SK-N-SH (cell line): Measurements from ENCODE around the gene OPA3. TPM values are rescaled to one million over a fixed set of nuclear protein-coding genes. Genes with fewer than 3 reads are reported as not detected.

Experiments used
- CTCF ChIA-PET: fragments of 300-600, 350-600 bp; formaldehyde crosslinking; extraction: SDS; loops from one replicate; lab custom pipeline; 2021; lab: Yijun Ruan, JAX
- POLR2A ChIA-PET: fragments of 350-600 bp; sonication (Branson Sonifier 250); formaldehyde crosslinking; extraction: SDS; loops from one replicate; lab custom pipeline; 2020; ENCODE audit warnings: antibody characterized with exemption, inconsistent platforms; lab: Yijun Ruan, JAX
- DNase-seq: peaks from one replicate; pipeline ENCODE4 v3.0.0; 2012
- H2AFZ ChIP-seq: fragments of 200-600 bp; sonication (generic); 2 replicates; pipeline ENCODE4 v1.8.1; 2016; ENCODE audit warnings: antibody characterized with exemption, mild to moderate bottlenecking, low read depth
- H3F3A ChIP-seq: fragments of 200-600 bp; sonication (generic); replicated peaks from 2 replicates; pipeline ENCODE3; 2016; ENCODE audit warnings: antibody characterized with exemption, mild to moderate bottlenecking; ENCODE audit not compliant: insufficient read depth
- H3K27ac ChIP-seq, 2 experiments: fragments of 200-500 bp in 1 of 2; fragments of 200-600 bp in 1 of 2; sonication (Bioruptor generic) in 1 of 2; sonication (generic), shearing (Covaris generic) in 1 of 2; 2 replicates each; pipeline versions ENCODE4 v1.5.1 to v1.6.1; 2014 to 2016; ENCODE audit warnings: low read depth in 2 of 2, inconsistent platforms in 1 of 2, low read length in 1 of 2, mild to moderate bottlenecking in 1 of 2, mixed read lengths in 1 of 2
- H3K27me3 ChIP-seq: fragments of 200-600 bp; sonication (generic), shearing (Covaris generic); 2 replicates; pipeline ENCODE4 v1.6.1; 2016; ENCODE audit warnings: mixed run types; ENCODE audit not compliant: insufficient read depth
- H3K36me3 ChIP-seq, 2 experiments: fragments of 200-500 bp in 1 of 2; fragments of 200-600 bp in 1 of 2; sonication (Bioruptor generic) in 1 of 2; sonication (generic) in 1 of 2; replicated peaks in 1 of 2; 2 replicates each; pipeline versions ENCODE3 to v1.5.1; 2014 to 2016; ENCODE audit warnings: low read length in 1 of 2, mild to moderate bottlenecking in 1 of 2; ENCODE audit not compliant: insufficient read depth in 2 of 2, control insufficient read depth in 1 of 2
- H3K4me1 ChIP-seq, 2 experiments: fragments of 200-500 bp in 1 of 2; fragments of 200-600 bp in 1 of 2; sonication (Bioruptor generic) in 1 of 2; sonication (generic), shearing (Covaris generic) in 1 of 2; 2 replicates each; pipeline versions ENCODE4 v1.5.1 to v1.6.1; 2014 to 2016; ENCODE audit warnings: low read depth in 1 of 2, low read length in 1 of 2, mixed run types in 1 of 2; ENCODE audit not compliant: insufficient read depth in 2 of 2, control insufficient read depth in 1 of 2
- H3K4me2 ChIP-seq: fragments of 200-600 bp; sonication (generic), shearing (Covaris generic); 2 replicates; pipeline ENCODE4 v1.6.1; 2017; ENCODE audit warnings: mixed run types
- H3K4me3 ChIP-seq, 2 experiments: fragments of 200-500 bp in 1 of 2; fragments of 200-600 bp in 1 of 2; sonication (Bioruptor generic) in 1 of 2; sonication (generic), shearing (Covaris generic) in 1 of 2; 2 replicates each; pipeline versions ENCODE4 v1.5.1 to v1.8.1; 2014 to 2016; ENCODE audit warnings: low read depth in 2 of 2, inconsistent platforms in 1 of 2, low read length in 1 of 2, mild to moderate bottlenecking in 1 of 2, mixed read lengths in 1 of 2, moderate library complexity in 1 of 2
- H3K79me2 ChIP-seq: fragments of 200-600 bp; sonication (generic); 2 replicates; pipeline ENCODE4 v1.8.1; 2017; ENCODE audit warnings: mild to moderate bottlenecking; ENCODE audit not compliant: insufficient read depth
- H3K9ac ChIP-seq: fragments of 200-600 bp; sonication (generic); 2 replicates; pipeline ENCODE4 v1.6.1; 2017; ENCODE audit warnings: mixed run types
- H3K9me2 ChIP-seq: fragments of 200-600 bp; sonication (generic); 2 replicates; pipeline ENCODE4 v1.6.1; 2017; ENCODE audit warnings: mixed run types
- H3K9me3 ChIP-seq: fragments of 200-600 bp; sonication (generic); 2 replicates; pipeline ENCODE4 v1.6.1; 2017; ENCODE audit warnings: mixed run types, mild to moderate bottlenecking, moderate library complexity
- H4K20me1 ChIP-seq: fragments of 200-600 bp; sonication (generic); 2 replicates; pipeline ENCODE4 v1.6.1; 2017; ENCODE audit warnings: mild to moderate bottlenecking, mixed run types; ENCODE audit not compliant: insufficient read depth
- ELF1 ChIP-seq: IDR thresholded peaks from 2 replicates; pipeline ENCODE4 v1.4.0; 2012
- FOSL2 ChIP-seq: IDR thresholded peaks from 2 replicates; pipeline ENCODE4 v1.4.0; 2012; ENCODE audit warnings: low read depth, mild to moderate bottlenecking, moderate library complexity, borderline replicate concordance
- FOXJ3 ChIP-seq: sonication (generic); formaldehyde crosslinking; IDR thresholded peaks from 2 replicates; pipeline ENCODE4 v1.5.1; 2020; ENCODE audit warnings: mild to moderate bottlenecking, missing genetic modification reagents
- GABPA ChIP-seq: IDR thresholded peaks from 2 replicates; pipeline ENCODE4 v1.4.0; 2012; ENCODE audit warnings: low read depth, mild to moderate bottlenecking
- GATA2 ChIP-seq: sonication (generic); formaldehyde crosslinking; IDR thresholded peaks from 2 replicates; pipeline ENCODE4 v1.5.0; 2020; ENCODE audit warnings: mild to moderate bottlenecking, missing genetic modification reagents
- JUND ChIP-seq: IDR thresholded peaks from 2 replicates; pipeline ENCODE4 v1.4.0; 2012
- MEF2A ChIP-seq: IDR thresholded peaks from 2 replicates; pipeline ENCODE4 v1.4.0; 2012; ENCODE audit warnings: low read depth, borderline replicate concordance
- MXI1 ChIP-seq: IDR thresholded peaks from 2 replicates; pipeline ENCODE4 v1.6.1; 2012; ENCODE audit warnings: mild to moderate bottlenecking, low read depth, low read length, improper control_type of control experiment
- POLR2AphosphoS5 ChIP-seq: IDR thresholded peaks from 2 replicates; pipeline ENCODE4 v1.6.1; 2012; ENCODE audit warnings: low read depth, low read length
- RFX5 ChIP-seq: IDR thresholded peaks from 2 replicates; pipeline ENCODE4 v1.6.1; 2012; ENCODE audit warnings: mild to moderate bottlenecking, improper control_type of control experiment, low read length
- RXRA ChIP-seq: IDR thresholded peaks from 2 replicates; pipeline ENCODE4 v1.4.0; 2012; ENCODE audit warnings: low read depth, mild to moderate bottlenecking, borderline replicate concordance
- SMC3 ChIP-seq: IDR thresholded peaks from 2 replicates; pipeline ENCODE4 v1.6.1; 2012; ENCODE audit warnings: low read depth, low read length, improper control_type of control experiment
- TEAD4 ChIP-seq: IDR thresholded peaks from 2 replicates; pipeline ENCODE4 v1.4.0; 2012; ENCODE audit warnings: mild to moderate bottlenecking, borderline replicate concordance; ENCODE audit not compliant: insufficient read depth
- WGBS: methylation state at CpG from one replicate; pipeline ENCODE4 v1.1.6; 2017; ENCODE audit warnings: low lambda C conversion rate; 5-methylcytosine and 5-hydroxymethylcytosine counted together
- polyA plus RNA-seq, 3 experiments: library from polyadenylated mRNA; depleted of rRNA; stranded (reverse); fragments of >200 nt; gene quantifications; 2 replicates each; pipeline ENCODE4 v1.2.3, GENCODE V29; 2012
- TF ChIP-seq, protein P1 (sequence below): fragments of 200-600 bp; sonication (generic); IDR thresholded peaks from 2 replicates; pipeline ENCODE4 v1.6.1; 2017; ENCODE audit warnings: antibody characterized with exemption, mild to moderate bottlenecking, moderate library complexity
- TF ChIP-seq, protein P2 (sequence below): IDR thresholded peaks from 2 replicates; pipeline ENCODE4 v1.6.1; 2012; ENCODE audit warnings: mild to moderate bottlenecking, low read depth, low read length, moderate library complexity
- TF ChIP-seq, protein P3 (sequence below): IDR thresholded peaks from 2 replicates; pipeline ENCODE4 v1.4.0; 2012; ENCODE audit warnings: low read depth
- TF ChIP-seq, protein P4 (sequence below): IDR thresholded peaks from 2 replicates; pipeline ENCODE4 v1.4.0; 2012; ENCODE audit warnings: low read depth, borderline replicate concordance
- TF ChIP-seq, protein P5 (sequence below): IDR thresholded peaks from 2 replicates; pipeline ENCODE4; 2012
- TF ChIP-seq, protein P6 (sequence below): fragments of 150-350 bp; IDR thresholded peaks from 2 replicates; pipeline ENCODE4 v1.6.1; 2017; ENCODE audit warnings: antibody characterized with exemption, low read length, low read depth, borderline replicate concordance

Gene OPA3
- polyA plus RNA-seq, 1 of the 3 experiments (the other 2 are of a cell fraction) = 10.0 TPM

DNA sequence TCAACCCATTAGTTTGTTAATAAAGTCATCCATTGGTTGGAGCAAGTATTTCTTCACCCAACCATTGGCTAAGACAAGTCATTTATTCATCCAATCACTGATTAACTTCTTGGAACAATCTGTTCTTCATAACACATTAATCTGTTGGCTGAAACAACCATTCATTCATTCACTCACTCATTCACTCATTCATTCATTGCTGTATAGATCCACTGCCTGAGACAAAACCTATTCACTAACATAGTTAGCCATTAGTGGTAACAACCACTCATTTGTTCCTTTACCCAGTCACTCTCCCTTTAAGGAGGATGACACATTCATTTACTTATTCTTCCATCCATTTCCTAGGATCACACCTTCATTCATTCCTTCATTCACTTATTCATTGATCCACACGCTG is 39.4 kb upstream of the OPA3 start:
- CTCF ChIA-PET = no interaction called here
- H4K20me1 ChIP-seq = no peaks in the 10 kb centered on the region
- TF ChIP-seq GABPA (no peak), RFX5 (no peak), SMC3 (no peak), POLR2AphosphoS5 (no peak), FOSL2 (no peak), GATA2 (CRISPR knock-in tag) (no peak), FOXJ3 (no peak), MXI1 (no peak), TEAD4 (no peak), RXRA (no peak), ELF1 (no peak), JUND (no peak), MEF2A (no peak)
- TF ChIP-seq, protein P1, sequence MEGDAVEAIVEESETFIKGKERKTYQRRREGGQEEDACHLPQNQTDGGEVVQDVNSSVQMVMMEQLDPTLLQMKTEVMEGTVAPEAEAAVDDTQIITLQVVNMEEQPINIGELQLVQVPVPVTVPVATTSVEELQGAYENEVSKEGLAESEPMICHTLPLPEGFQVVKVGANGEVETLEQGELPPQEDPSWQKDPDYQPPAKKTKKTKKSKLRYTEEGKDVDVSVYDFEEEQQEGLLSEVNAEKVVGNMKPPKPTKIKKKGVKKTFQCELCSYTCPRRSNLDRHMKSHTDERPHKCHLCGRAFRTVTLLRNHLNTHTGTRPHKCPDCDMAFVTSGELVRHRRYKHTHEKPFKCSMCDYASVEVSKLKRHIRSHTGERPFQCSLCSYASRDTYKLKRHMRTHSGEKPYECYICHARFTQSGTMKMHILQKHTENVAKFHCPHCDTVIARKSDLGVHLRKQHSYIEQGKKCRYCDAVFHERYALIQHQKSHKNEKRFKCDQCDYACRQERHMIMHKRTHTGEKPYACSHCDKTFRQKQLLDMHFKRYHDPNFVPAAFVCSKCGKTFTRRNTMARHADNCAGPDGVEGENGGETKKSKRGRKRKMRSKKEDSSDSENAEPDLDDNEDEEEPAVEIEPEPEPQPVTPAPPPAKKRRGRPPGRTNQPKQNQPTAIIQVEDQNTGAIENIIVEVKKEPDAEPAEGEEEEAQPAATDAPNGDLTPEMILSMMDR = no peak
- TF ChIP-seq, protein P2, sequence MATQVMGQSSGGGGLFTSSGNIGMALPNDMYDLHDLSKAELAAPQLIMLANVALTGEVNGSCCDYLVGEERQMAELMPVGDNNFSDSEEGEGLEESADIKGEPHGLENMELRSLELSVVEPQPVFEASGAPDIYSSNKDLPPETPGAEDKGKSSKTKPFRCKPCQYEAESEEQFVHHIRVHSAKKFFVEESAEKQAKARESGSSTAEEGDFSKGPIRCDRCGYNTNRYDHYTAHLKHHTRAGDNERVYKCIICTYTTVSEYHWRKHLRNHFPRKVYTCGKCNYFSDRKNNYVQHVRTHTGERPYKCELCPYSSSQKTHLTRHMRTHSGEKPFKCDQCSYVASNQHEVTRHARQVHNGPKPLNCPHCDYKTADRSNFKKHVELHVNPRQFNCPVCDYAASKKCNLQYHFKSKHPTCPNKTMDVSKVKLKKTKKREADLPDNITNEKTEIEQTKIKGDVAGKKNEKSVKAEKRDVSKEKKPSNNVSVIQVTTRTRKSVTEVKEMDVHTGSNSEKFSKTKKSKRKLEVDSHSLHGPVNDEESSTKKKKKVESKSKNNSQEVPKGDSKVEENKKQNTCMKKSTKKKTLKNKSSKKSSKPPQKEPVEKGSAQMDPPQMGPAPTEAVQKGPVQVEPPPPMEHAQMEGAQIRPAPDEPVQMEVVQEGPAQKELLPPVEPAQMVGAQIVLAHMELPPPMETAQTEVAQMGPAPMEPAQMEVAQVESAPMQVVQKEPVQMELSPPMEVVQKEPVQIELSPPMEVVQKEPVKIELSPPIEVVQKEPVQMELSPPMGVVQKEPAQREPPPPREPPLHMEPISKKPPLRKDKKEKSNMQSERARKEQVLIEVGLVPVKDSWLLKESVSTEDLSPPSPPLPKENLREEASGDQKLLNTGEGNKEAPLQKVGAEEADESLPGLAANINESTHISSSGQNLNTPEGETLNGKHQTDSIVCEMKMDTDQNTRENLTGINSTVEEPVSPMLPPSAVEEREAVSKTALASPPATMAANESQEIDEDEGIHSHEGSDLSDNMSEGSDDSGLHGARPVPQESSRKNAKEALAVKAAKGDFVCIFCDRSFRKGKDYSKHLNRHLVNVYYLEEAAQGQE = no peak
- TF ChIP-seq, protein P3, sequence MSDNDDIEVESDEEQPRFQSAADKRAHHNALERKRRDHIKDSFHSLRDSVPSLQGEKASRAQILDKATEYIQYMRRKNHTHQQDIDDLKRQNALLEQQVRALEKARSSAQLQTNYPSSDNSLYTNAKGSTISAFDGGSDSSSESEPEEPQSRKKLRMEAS = no peak
- TF ChIP-seq, protein P4, sequence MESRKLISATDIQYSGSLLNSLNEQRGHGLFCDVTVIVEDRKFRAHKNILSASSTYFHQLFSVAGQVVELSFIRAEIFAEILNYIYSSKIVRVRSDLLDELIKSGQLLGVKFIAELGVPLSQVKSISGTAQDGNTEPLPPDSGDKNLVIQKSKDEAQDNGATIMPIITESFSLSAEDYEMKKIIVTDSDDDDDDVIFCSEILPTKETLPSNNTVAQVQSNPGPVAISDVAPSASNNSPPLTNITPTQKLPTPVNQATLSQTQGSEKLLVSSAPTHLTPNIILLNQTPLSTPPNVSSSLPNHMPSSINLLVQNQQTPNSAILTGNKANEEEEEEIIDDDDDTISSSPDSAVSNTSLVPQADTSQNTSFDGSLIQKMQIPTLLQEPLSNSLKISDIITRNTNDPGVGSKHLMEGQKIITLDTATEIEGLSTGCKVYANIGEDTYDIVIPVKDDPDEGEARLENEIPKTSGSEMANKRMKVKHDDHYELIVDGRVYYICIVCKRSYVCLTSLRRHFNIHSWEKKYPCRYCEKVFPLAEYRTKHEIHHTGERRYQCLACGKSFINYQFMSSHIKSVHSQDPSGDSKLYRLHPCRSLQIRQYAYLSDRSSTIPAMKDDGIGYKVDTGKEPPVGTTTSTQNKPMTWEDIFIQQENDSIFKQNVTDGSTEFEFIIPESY = no peak
- TF ChIP-seq, protein P5, sequence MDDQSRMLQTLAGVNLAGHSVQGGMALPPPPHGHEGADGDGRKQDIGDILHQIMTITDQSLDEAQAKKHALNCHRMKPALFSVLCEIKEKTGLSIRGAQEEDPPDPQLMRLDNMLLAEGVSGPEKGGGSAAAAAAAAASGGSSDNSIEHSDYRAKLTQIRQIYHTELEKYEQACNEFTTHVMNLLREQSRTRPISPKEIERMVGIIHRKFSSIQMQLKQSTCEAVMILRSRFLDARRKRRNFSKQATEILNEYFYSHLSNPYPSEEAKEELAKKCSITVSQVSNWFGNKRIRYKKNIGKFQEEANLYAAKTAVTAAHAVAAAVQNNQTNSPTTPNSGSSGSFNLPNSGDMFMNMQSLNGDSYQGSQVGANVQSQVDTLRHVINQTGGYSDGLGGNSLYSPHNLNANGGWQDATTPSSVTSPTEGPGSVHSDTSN = no peak
- TF ChIP-seq, protein P6, sequence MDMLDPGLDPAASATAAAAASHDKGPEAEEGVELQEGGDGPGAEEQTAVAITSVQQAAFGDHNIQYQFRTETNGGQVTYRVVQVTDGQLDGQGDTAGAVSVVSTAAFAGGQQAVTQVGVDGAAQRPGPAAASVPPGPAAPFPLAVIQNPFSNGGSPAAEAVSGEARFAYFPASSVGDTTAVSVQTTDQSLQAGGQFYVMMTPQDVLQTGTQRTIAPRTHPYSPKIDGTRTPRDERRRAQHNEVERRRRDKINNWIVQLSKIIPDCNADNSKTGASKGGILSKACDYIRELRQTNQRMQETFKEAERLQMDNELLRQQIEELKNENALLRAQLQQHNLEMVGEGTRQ = no peak
- TF ChIP-seq, all 33 proteins: peak for 0

More for the DNA sequence above, 39.4 kb upstream of the OPA3 start:
- Histone ChIP-seq H3K9ac (no peak overlapping the region), H3K9me2 (no peaks in the 10 kb centered on the region), H3K4me2 (no peak overlapping the region), H3K36me3 (no peaks in the 10 kb centered on the region), H3K9me3 (no peaks in the 10 kb centered on the region), H3K27ac (no peak overlapping the region), H3K79me2 (no peaks in the 10 kb centered on the region), H3K4me3 (no peak overlapping the region), H3F3A (no peaks in the 10 kb centered on the region), H3K4me1 (no peaks in the 10 kb centered on the region), H2AFZ (no peak overlapping the region), H3K27me3 (no peaks in the 10 kb centered on the region)
- DNase-seq = no peak
- POLR2A ChIA-PET = no interaction called here
- 88% methylated on average over 1 of the region's 1 CpG for WGBS
